ENCODE measurements around the gene CISD1. TPM values are rescaled to one million over a fixed set of nuclear protein-coding genes. Genes with fewer than 3 reads are reported as not detected.

The CISD1 gene
- total RNA-seq, 1 experiment from 2014 or later: 32.7 TPM

GRCh38 chr10:58311026-58311425 is 42.1 kb downstream of the CISD1 start:
- DNase-seq (ENCODE audit: low read depth): no peak

GRCh38 chr10:58316874-58317273 is 47.9 kb downstream of the CISD1 start:
- no peak for DNase-seq (ENCODE audit: low read depth)

- DNase-seq (ENCODE audit: low read depth): no peak
Observed at GRCh38 chr10:58318346-58318745, 49.4 kb downstream of the CISD1 start.

GRCh38 chr10:58319599-58319998 is 50.6 kb downstream of the CISD1 start:
- DNase-seq (ENCODE audit: low read depth): no peak

- DNase-seq (ENCODE audit: low read depth): no peak
Observed at GRCh38 chr10:58320351-58321049, 51.5 kb downstream of the CISD1 start.

GRCh38 chr10:58322072-58322834 is 53.3 kb downstream of the CISD1 start:
- peak; percentile 9 for DNase-seq (ENCODE audit: low read depth)

GRCh38 chr10:58322835-58323209 is 53.9 kb downstream of the CISD1 start:
- DNase-seq (ENCODE audit: low read depth): no peak

- no peak for DNase-seq (ENCODE audit: low read depth)
Observed at GRCh38 chr10:58326967-58327381, 58.0 kb downstream of the CISD1 start.

GRCh38 chr10:58328233-58328632 is 59.3 kb downstream of the CISD1 start:
- DNase-seq (ENCODE audit: low read depth): no peak

GRCh38 chr10:58330431-58330830 is 61.5 kb downstream of the CISD1 start:
- DNase-seq (ENCODE audit: low read depth): no peak

- no peak for DNase-seq (ENCODE audit: low read depth)
Observed at GRCh38 chr10:58331646-58332045, 62.7 kb downstream of the CISD1 start.

- DNase-seq (ENCODE audit: low read depth): peak; percentile 80
Observed at GRCh38 chr10:58334817-58335305, 65.9 kb downstream of the CISD1 start, which contains the start of gene UBE2D1. TSS of gene UBE2D1 (plus strand) at chr10:58335006. CDS start at chr10:58335202, 196 bp downstream.

GRCh38 chr10:58335306-58336005 is 66.5 kb downstream of the CISD1 start:
- peak; percentile 53 for DNase-seq (ENCODE audit: low read depth)

GRCh38 chr10:58336242-58336641 is 67.3 kb downstream of the CISD1 start:
- no peak for DNase-seq (ENCODE audit: low read depth)

Other genes with a start within 250 kb of the CISD1 start
- gene IPMK, start 1.3 kb upstream of the CISD1 start, total RNA-seq (2014; rRNA removed; shearing (Covaris generic)): 3.0 and 3.9 TPM in 2 replicates
- gene UBE2D1, start 65.8 kb downstream of the CISD1 start, total RNA-seq (2014; rRNA removed; shearing (Covaris generic)): 11.7 and 15.5 TPM in 2 replicates
- gene TFAM, start 116.2 kb downstream of the CISD1 start, total RNA-seq (2014; rRNA removed; shearing (Covaris generic)): 53.5 and 84.8 TPM in 2 replicates
- 9.1 and 12.2 TPM in 2 replicates for gene BICC1, start 243.7 kb downstream of the CISD1 start, total RNA-seq (2014; rRNA removed; shearing (Covaris generic))